Breast epithelium (tissue), 4 donors: Measurements from ENCODE around the gene THSD4. TPM values are rescaled to one million over a fixed set of nuclear protein-coding genes. Genes with fewer than 3 reads are reported as not detected.

ENCODE experiments used
- DNase-seq, 2 donors: peaks; one replicate each; pipeline ENCODE4 v3.0.0-alpha.2; 2019; ENCODE audit warnings: low spot score in 2 of 2
- H3K27ac ChIP-seq, 2 donors: fragments of 200-600 bp; sonication (generic) in 1 of 2; one replicate each; pipeline ENCODE4 v1.5.1; 2016 to 2019; ENCODE audit warnings: mild to moderate bottlenecking in 1 of 2
- H3K27me3 ChIP-seq, 2 donors: fragments of 200-600 bp; sonication (generic) in 1 of 2; one replicate each; pipeline versions ENCODE4 v1.5.1 to v1.6.0; 2017 to 2019; ENCODE audit warnings: control low read depth in 1 of 2, mild to moderate bottlenecking in 1 of 2
- H3K36me3 ChIP-seq: fragments of 200-600 bp; one replicate; pipeline ENCODE4 v1.5.1; 2019
- H3K4me1 ChIP-seq, 2 donors: fragments of 200-600 bp; sonication (generic); one replicate each; pipeline ENCODE4 v1.5.1; 2016 to 2019; ENCODE audit warnings: control low read depth in 1 of 2
- H3K4me3 ChIP-seq, 3 donors: fragments of 200-600 bp; sonication (generic); 1 replicate in 2 of 3; 2 replicates in 1 of 3; pipeline ENCODE4 v1.5.1; 2016 to 2019; ENCODE audit warnings: mild to moderate bottlenecking in 3 of 3, moderate library complexity in 2 of 3
- H3K9me3 ChIP-seq, 2 donors: fragments of 200-600 bp; sonication (generic) in 1 of 2; one replicate each; pipeline ENCODE4 v1.5.1; 2016 to 2019; ENCODE audit warnings: control low read depth in 1 of 2
- CTCF ChIP-seq, 3 donors: fragments of 450-650 bp; IDR thresholded peaks; one replicate each; pipeline ENCODE4 v1.5.1; 2016 to 2017; ENCODE audit warnings: antibody characterized with exemption in 3 of 3, mild to moderate bottlenecking in 3 of 3, moderate library complexity in 3 of 3
- POLR2A ChIP-seq: fragments of 450-650 bp; IDR thresholded peaks from one replicate; pipeline ENCODE4 v1.6.1; 2016; ENCODE audit warnings: antibody characterized with exemption, mild to moderate bottlenecking, moderate library complexity
- POLR2AphosphoS5 ChIP-seq, 3 donors: sonication (generic); formaldehyde crosslinking; IDR thresholded peaks; one replicate each; pipeline ENCODE4 v1.6.1; 2017; ENCODE audit warnings: antibody characterized with exemption in 3 of 3
- intact Hi-C: fragments of 100-400 bp; cut with DNase I; formaldehyde crosslinking; loops from one replicate; pipeline ENCODE4 v1.15.1; 2023; ENCODE audit warnings: low total_unique reads
- total RNA-seq, 3 donors: library from RNA; depleted of rRNA; stranded (reverse); fragments of >200 nt; gene quantifications; one replicate each; pipeline ENCODE4 v1.1.0, GENCODE V29; 2016

The THSD4 gene
- total RNA-seq, 3 donors from 2014 or later = 0.64 to 58.7 (median 41.3) TPM

- H3K27ac ChIP-seq = peak overlapping the region; percentile 64 to 84
- H3K4me3 ChIP-seq = no peak overlapping the region
- peaks cover 0 to 3% of the 10 kb centered on the region in 2 donors for H3K4me1 ChIP-seq
- no peak for TF ChIP-seq CTCF (IDR thresholded peaks at IDR 0.05)
- TF ChIP-seq POLR2AphosphoS5 (IDR thresholded peaks at IDR 0.05) = no peak
- H3K36me3 ChIP-seq = no peaks in the 10 kb centered on the region
- no peaks in the 10 kb centered on the region for H3K9me3 ChIP-seq
- DNase-seq = no peak
- H3K27me3 ChIP-seq = no peaks in the 10 kb centered on the region
- intact Hi-C loops = loop anchor here (5.0 kb wide), 1 partner anchor 1265 kb away; no protein-coding TSS in a partner anchor
Observed at GRCh38 chr15:71517751-71518150, 402.5 kb downstream of the THSD4 start.

- Histone ChIP-seq H3K9me3 (no peaks in the 10 kb centered on the region), H3K27ac (peak overlapping the region in 1 of 2 donors; percentile 84), H3K4me3 (no peak overlapping the region), H3K36me3 (no peaks in the 10 kb centered on the region), H3K27me3 (no peaks in the 10 kb centered on the region), H3K4me1 (peaks cover 0 to 3% of the 10 kb centered on the region in 2 donors)
- TF ChIP-seq POLR2A (no peak), POLR2AphosphoS5 (IDR thresholded peaks at IDR 0.05) (no peak), CTCF (IDR thresholded peaks at IDR 0.05) (no peak)
- intact Hi-C loops = loop anchor here (5.0 kb wide), 1 partner anchor 1266 kb away; no protein-coding TSS in a partner anchor
- no peak for DNase-seq
Observed at GRCh38 chr15:71518661-71519060, 403.4 kb downstream of the THSD4 start.

GRCh38 chr15:71526060-71526820, 411.0 kb downstream of the THSD4 start:
- H3K27me3 ChIP-seq = no peaks in the 10 kb centered on the region
- peak overlapping the region; percentile 33 to 56 for H3K27ac ChIP-seq
- no peaks in the 10 kb centered on the region for H3K4me1 ChIP-seq
- intact Hi-C loops = no loop called here
- TF ChIP-seq POLR2AphosphoS5 (IDR thresholded peaks at IDR 0.05) = no peak
- no peak for TF ChIP-seq POLR2A
- no peak for TF ChIP-seq CTCF (IDR thresholded peaks at IDR 0.05)
- H3K9me3 ChIP-seq = no peaks in the 10 kb centered on the region
- H3K36me3 ChIP-seq = no peaks in the 10 kb centered on the region
- peak overlapping the region in 2 of 3 donors; percentile 8 to 26 for H3K4me3 ChIP-seq
- DNase-seq = no peak

DNA sequence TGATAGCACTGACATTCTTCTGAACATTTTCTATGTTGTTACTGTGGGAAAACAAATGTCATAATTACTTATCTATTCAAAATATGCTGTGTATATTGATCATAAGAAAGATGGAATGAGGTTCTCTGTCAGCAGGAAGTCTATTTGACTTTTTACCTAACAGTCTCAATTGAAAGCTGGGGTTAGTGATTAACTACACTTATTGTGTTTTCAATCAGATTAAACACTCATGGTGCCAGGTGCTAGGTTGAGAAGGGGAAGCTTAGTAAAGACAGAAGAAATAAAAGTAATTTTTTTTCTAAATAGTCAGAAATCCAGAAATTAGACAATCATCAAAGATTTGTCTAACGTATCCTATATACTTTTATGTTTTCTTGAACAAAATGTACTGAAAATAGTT, 414.1 kb downstream of the THSD4 start:
- Histone ChIP-seq H3K9me3 (no peaks in the 10 kb centered on the region), H3K4me1 (no peaks in the 10 kb centered on the region), H3K27me3 (no peaks in the 10 kb centered on the region), H3K27ac (no peak overlapping the region), H3K4me3 (no peak overlapping the region), H3K36me3 (no peaks in the 10 kb centered on the region)
- intact Hi-C loops = no loop called here
- no peak for TF ChIP-seq POLR2A
- no peak for DNase-seq

- Histone ChIP-seq H3K4me1 (no peaks in the 10 kb centered on the region), H3K27ac (no peak overlapping the region), H3K4me3 (no peak overlapping the region), H3K9me3 (no peaks in the 10 kb centered on the region), H3K27me3 (no peaks in the 10 kb centered on the region), H3K36me3 (no peaks in the 10 kb centered on the region)
- no peak for DNase-seq
- TF ChIP-seq CTCF (IDR thresholded peaks at IDR 0.05) (no peak), POLR2AphosphoS5 (IDR thresholded peaks at IDR 0.05) (no peak), POLR2A (no peak)
- intact Hi-C loops = no loop called here
Observed at GRCh38 chr15:71530116-71530515, 414.8 kb downstream of the THSD4 start.
